ENCODE measurements around the gene CASP9. TPM values are rescaled to one million over a fixed set of nuclear protein-coding genes. Genes with fewer than 3 reads are reported as not detected.

The CASP9 gene
- total and polyA plus RNA-seq, 2 of the 13 experiments (the other 11 are each of a cell fraction or from before 2014, with no cell fraction given), result 8.5 to 11.5 TPM

- TF ChIP-seq TFE3 (CRISPR knock-in tag; IDR thresholded peaks at IDR 0.05) (peak; percentile 93), THYN1 (CRISPR knock-in tag; IDR thresholded peaks at IDR 0.05; ENCODE audit: borderline replicate concordance, low read depth) (no peak), ZNF337 (CRISPR knock-in tag; IDR thresholded peaks at IDR 0.05; ENCODE audit: borderline replicate concordance, low read depth) (no peak; the same call in 1 of the 2 replicates), USF2 (IDR thresholded peaks at IDR 0.05; ENCODE audit: low read depth, low read length) (peak; percentile 98), USF2 (CRISPR knock-in tag; IDR thresholded peaks at IDR 0.05; ENCODE audit: borderline replicate concordance) (peak; percentile 100), AGO2 (optimal IDR thresholded peaks at IDR 0.05; ENCODE audit: low read depth, low read length) (peak; percentile 74), HINFP (CRISPR knock-in tag; IDR thresholded peaks at IDR 0.05; ENCODE audit: low read depth) (peak; percentile 79; the same call in 1 of the 2 replicates), TARDBP (CRISPR knock-in tag; IDR thresholded peaks at IDR 0.05) (peak; percentile 96), ZNF782 (CRISPR knock-in tag; IDR thresholded peaks at IDR 0.05; ENCODE audit: borderline replicate concordance) (peak; percentile 38; the same call in 1 of the 2 replicates), ZNF740 (CRISPR knock-in tag; IDR thresholded peaks at IDR 0.05) (no peak), ZNF790 (CRISPR knock-in tag; IDR thresholded peaks at IDR 0.05; ENCODE audit: borderline replicate concordance) (no peak), HOXA5 (CRISPR knock-in tag; IDR thresholded peaks at IDR 0.05) (peak; percentile 94; the same call in 1 of the 2 replicates), TGIF2 (CRISPR knock-in tag; IDR thresholded peaks at IDR 0.05) (0 out of 2 replicates have a peak, but pooled peaks have one; percentile 19), SMAD1 (CRISPR knock-in tag; IDR thresholded peaks at IDR 0.05; ENCODE audit: borderline replicate concordance, low read depth) (0 out of 2 replicates have a peak, but pooled peaks have one; percentile 68), ZBTB7A (CRISPR knock-in tag; IDR thresholded peaks at IDR 0.05) (no peak), GATAD1 (CRISPR knock-in tag; IDR thresholded peaks at IDR 0.05) (peak; percentile 92), SP1 (IDR thresholded peaks at IDR 0.05) (no peak), SP1 (CRISPR knock-in tag; IDR thresholded peaks at IDR 0.05) (peak; percentile 68), ZNF792 (CRISPR knock-in tag; IDR thresholded peaks at IDR 0.05) (peak; percentile 83; the same call in 1 of the 2 replicates), KDM3A (CRISPR knock-in tag; IDR thresholded peaks at IDR 0.05; ENCODE audit: low read depth) (peak; percentile 66), GMEB2 (CRISPR knock-in tag; IDR thresholded peaks at IDR 0.05; ENCODE audit: low read depth) (peak; percentile 93), JUND (CRISPR knock-in tag; IDR thresholded peaks at IDR 0.05) (0 out of 2 replicates have a peak, but pooled peaks have one; percentile 45), ZNF224 (CRISPR knock-in tag; IDR thresholded peaks at IDR 0.05) (no peak; the same call in 1 of the 2 replicates)
Observed at GRCh38 chr1:15526490-15527339, 2.7 kb upstream of the CASP9 start, which contains the start of gene DNAJC16 (continued).

All from HepG2 (cell line).